G401 (cell line): ENCODE results near the gene LDLR. TPM values are rescaled to one million over a fixed set of nuclear protein-coding genes. Genes with fewer than 3 reads are reported as not detected.
A peak's percentile ranks its signal among the peaks of the same experiment; 100 is the strongest.
"Not testable (repeated sequence)": the region's sequence is repeated elsewhere in the genome, so short reads cannot be mapped to it uniquely, and the experiment has no call there.

Experiments
- DNase-seq: peaks from one replicate; pipeline ENCODE4 v3.0.0-alpha.2; 2015; ENCODE audit warnings: low spot score
- in situ Hi-C: cut with HindIII; loops from 2 replicates; pipeline ENCODE4 v1.10.0; 2016; ENCODE audit warnings: low sequenced_read_pairs, mixed read lengths
- total RNA-seq: library from RNA; depleted of rRNA; stranded (reverse); fragments of >200 nt; shearing (Covaris generic); gene quantifications from 2 replicates; pipeline ENCODE4 v1.2.3, GENCODE V29; 2014

The LDLR gene
- total RNA-seq, 1 experiment from 2014 or later: 38.2 TPM

GRCh38 chr19:11067356-11068113 is 21.7 kb upstream of the LDLR start:
- in situ Hi-C loops: no loop called here
- DNase-seq: no peak

- DNase-seq: no peak
- in situ Hi-C loops: no loop called here
Observed at GRCh38 chr19:11069561-11069960, 19.7 kb upstream of the LDLR start.

GRCh38 chr19:11070123-11070522 is 19.1 kb upstream of the LDLR start:
- no peak for DNase-seq
- in situ Hi-C loops: no loop called here

GRCh38 chr19:11073568-11073967 is 15.7 kb upstream of the LDLR start:
- in situ Hi-C loops: no loop called here
- no peak for DNase-seq

- DNase-seq, in situ Hi-C loops: not testable (repeated sequence)
Observed at GRCh38 chr19:11076792-11077191, 12.5 kb upstream of the LDLR start.

- in situ Hi-C loops: no loop called here
- DNase-seq: no peak
Observed at GRCh38 chr19:11078893-11079292, 10.4 kb upstream of the LDLR start.

DNA sequence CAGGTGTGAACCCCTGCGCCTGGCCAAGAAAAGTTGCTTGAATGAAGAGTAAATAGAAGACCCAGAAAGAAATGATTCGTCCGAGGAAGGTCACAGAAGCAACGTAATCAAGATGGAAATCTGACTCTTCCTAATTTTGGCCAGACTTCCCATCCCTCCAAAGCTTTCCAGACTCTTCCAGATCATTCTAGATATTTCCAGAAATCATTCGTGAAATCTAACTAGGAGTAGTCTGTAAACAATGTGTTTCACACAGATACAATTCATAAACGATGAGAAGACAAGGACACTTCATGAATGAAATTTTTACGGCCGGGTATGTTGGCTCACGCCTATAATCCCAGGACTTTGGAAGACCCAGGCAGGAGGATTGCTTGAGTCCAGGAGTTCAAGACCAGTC is 9.3 kb upstream of the LDLR start:
- in situ Hi-C loops: no loop called here

DNA sequence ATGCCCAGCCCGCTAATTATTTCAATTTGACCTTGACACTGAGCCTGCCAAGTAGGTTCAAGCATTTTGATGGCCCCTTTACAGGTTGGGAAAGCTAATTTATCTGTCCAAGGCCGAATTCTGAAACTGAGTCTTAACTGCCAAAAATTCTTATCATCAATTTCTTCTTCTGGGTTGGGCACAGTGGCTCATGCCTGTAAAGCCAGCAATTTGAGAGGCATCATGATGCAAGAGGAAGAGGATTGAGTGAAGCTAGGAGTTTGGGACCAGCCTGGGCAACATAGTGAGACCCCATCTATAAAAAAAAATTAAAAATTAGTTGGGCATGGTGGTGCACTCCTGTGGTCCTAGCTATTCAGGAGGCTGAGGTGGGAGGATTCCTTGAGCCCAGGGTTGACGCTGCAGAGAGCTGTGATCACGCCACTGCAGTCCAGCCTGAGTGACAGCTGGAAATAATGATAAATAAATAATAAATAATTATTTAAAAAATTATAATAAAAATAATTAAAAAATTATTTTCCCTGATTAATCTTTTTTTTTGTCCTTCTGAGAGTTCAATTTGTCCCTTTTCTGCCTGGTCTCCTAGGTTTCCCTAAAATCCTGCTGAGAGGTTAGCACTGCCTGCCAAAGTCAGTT is 1.3 kb upstream of the LDLR start:
- DNase-seq: no peak
- in situ Hi-C loops: no loop called here

More for the DNA sequence above, 9.3 kb upstream of the LDLR start:
- no peak for DNase-seq

DNA sequence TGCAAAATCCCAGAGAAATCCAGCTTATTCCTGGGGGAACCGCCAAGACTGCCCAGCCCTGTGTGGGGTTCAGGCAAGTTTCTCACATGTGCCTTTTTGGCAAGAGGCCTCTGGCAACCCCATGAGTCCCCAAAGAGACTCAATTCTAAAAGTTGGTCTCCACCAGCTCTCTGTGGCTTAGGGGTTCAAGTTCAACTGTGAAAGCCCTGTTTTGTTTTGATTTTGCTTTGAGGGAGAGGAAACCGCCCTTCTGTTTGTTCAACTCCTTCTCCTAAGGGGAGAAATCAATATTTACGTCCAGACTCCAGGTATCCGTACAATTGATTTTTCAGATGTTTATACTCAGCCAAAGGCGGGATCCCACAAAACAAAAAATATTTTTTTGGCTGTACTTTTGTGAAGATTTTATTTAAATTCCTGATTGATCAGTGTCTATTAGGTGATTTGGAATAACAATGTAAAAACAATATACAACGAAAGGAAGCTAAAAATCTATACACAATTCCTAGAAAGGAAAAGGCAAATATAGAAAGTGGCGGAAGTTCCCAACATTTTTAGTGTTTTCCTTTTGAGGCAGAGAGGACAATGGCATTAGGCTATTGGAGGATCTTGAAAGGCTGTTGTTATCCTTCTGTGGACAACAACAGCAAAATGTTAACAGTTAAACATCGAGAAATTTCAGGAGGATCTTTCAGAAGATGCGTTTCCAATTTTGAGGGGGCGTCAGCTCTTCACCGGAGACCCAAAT is 583 bp upstream of the LDLR start:
- in situ Hi-C loops: no loop called here
- peak; percentile 46 for DNase-seq

DNA sequence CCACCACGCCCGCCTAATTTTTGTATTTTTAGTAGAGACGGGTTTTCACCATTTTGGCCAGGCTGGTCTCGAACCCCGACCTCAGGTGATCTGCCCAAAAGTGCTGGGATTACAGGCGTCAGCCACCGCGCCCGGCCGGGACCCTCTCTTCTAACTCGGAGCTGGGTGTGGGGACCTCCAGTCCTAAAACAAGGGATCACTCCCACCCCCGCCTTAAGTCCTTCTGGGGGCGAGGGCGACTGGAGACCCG is 676 bp downstream of the LDLR start:
- in situ Hi-C loops, DNase-seq: not testable (repeated sequence)

DNA sequence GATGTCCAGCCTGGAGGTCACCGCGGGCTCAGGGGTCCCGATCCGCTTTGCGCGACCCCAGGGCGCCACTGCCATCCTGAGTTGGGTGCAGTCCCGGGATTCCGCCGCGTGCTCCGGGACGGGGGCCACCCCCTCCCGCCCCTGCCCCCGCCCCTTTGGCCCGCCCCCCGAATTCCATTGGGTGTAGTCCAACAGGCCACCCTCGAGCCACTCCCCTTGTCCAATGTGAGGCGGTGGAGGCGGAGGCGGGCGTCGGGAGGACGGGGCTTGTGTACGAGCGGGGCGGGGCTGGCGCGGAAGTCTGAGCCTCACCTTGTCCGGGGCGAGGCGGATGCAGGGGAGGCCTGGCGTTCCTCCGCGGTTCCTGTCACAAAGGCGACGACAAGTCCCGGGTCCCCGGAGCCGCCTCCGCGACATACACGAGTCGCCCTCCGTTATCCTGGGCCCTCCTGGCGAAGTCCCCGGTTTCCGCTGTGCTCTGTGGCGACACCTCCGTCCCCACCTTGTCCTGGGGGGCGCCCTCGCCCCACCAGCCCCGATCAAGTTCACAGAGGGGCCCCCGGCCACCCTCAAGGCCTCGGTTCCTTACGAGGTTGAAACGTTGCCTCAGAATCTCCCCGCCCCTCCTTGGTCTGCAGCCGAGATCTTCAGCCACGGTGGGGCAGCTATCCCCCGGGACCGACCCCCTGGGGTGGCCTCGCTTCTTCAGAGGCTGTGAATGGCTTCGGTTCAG is 1.2 kb downstream of the LDLR start:
- in situ Hi-C loops: no loop called here
- DNase-seq: peak; percentile 98

- in situ Hi-C loops: no loop called here
- DNase-seq: peak; percentile 38
Observed at GRCh38 chr19:11090997-11091702, 1.9 kb downstream of the LDLR start.

GRCh38 chr19:11091703-11092153 is 2.5 kb downstream of the LDLR start:
- peak; percentile 54 for DNase-seq
- in situ Hi-C loops: no loop called here

- peak; percentile 34 for DNase-seq
- in situ Hi-C loops: no loop called here
Observed at GRCh38 chr19:11092181-11092538, 2.9 kb downstream of the LDLR start.

- DNase-seq: peak; percentile 50
- in situ Hi-C loops: no loop called here
Observed at GRCh38 chr19:11093689-11094238, 4.5 kb downstream of the LDLR start.

DNA sequence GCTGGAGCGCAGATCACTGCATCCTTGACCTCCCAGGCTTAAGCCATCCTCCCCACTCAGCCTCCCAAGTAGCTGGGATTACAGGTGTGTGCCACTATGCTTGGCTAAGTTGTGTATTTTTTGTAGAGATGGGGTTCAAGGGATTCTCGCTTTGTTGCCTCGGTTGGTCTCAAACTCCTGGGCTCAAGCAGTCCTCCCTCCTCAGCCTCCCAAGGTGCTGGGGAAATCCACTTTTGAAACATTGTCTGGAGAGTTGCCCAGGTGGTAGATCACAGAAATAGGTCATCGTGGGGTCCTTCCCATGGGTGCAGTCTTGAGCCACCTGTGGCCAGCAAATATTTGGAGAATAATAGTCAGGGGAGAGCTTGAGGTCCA is 5.2 kb downstream of the LDLR start:
- DNase-seq: no peak
- in situ Hi-C loops: no loop called here

DNA sequence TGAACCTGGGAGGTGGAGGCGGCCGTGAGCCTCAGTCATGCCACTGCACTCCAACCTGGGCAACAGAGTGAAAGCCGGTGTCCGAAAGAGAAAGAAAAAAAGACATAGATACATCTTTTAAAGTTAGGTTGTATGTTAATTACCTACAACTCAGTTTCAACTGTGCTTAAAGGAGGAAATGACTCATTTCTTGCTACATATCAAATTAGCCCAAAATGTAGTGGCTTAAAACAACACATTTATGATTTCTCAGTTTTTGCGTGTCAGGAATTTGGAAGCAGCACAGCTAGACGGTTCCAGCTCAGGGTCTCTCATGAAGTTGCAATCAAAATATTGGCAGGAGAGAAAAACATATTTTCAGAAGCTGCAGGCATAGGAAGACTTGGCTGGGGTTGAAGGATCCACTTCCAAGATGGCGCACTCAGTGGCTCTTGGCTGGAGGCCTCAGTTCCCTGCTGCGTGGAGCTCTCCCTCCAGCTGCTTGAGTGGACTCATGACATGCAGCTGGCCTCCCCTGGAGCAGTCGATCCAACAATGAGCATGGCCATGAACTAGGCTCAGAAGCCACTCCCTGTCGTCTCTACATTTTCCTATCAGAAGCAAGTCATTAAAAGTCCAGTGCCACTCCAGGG is 7.1 kb downstream of the LDLR start:
- in situ Hi-C loops: no loop called here
- peak; percentile 35 for DNase-seq

GRCh38 chr19:11097367-11097766 is 8.1 kb downstream of the LDLR start:
- DNase-seq, in situ Hi-C loops: not testable (repeated sequence)

DNA sequence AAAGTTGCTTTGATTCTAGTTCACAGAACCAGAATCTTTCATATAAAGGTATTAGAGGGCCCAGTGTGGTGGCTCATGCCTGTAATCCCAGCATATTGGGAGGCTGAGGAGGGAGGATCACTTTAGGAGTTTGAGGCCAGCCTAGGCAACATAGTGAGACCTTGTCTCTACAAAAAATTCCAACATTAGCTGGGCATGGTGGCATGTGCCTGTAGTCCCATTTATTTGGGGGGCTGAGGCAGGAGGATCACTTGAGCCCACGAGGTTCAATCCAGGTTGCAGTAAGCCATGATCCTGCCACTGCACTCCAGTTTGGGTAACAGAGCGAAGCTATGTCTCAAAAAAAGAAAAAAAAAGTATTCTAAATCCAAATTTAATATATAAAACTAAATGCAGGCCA is 9.1 kb downstream of the LDLR start:
- no peak for DNase-seq
- in situ Hi-C loops: no loop called here
